KMS-11 (cell line): ENCODE results near the gene NDUFAF3.
A peak's percentile ranks its signal among the peaks of the same experiment; 100 is the strongest.
"Not testable (repeated sequence)": the region's sequence is repeated elsewhere in the genome, so short reads cannot be mapped to it uniquely, and the experiment has no call there.

ENCODE experiments used
- H2AFZ ChIP-seq: fragments of 200-600 bp; sonication (generic); 2 replicates; pipeline ENCODE4 v1.6.1; 2016; ENCODE audit warnings: antibody characterized with exemption, mixed run types, low read depth
- H3K27ac ChIP-seq: fragments of 200-600 bp; sonication (generic); 2 replicates; pipeline ENCODE4 v1.6.1; 2016; ENCODE audit warnings: mild to moderate bottlenecking, mixed run types
- H3K27me3 ChIP-seq: fragments of 200-600 bp; sonication (generic); 2 replicates; pipeline ENCODE4 v1.6.1; 2017; ENCODE audit warnings: mild to moderate bottlenecking, low read depth, mixed run types, moderate library complexity; ENCODE audit not compliant: insufficient read depth
- H3K36me3 ChIP-seq: fragments of 200-600 bp; sonication (generic); 2 replicates; pipeline ENCODE4 v1.6.1; 2017; ENCODE audit warnings: mild to moderate bottlenecking, mixed run types; ENCODE audit not compliant: insufficient read depth
- H3K4me1 ChIP-seq: fragments of 200-600 bp; sonication (generic); 2 replicates; pipeline ENCODE4 v1.6.1; 2016; ENCODE audit warnings: mild to moderate bottlenecking, low read depth, mixed run types; ENCODE audit not compliant: poor library complexity, severe bottlenecking
- H3K4me2 ChIP-seq: fragments of 200-600 bp; sonication (generic); 2 replicates; pipeline ENCODE4 v1.7.0; 2016; ENCODE audit warnings: mild to moderate bottlenecking, mixed run types
- H3K4me3 ChIP-seq: fragments of 200-600 bp; sonication (generic); IDR thresholded peaks from 2 replicates; pipeline ENCODE4 v1.6.1; 2017; ENCODE audit warnings: low read depth, low read length, mixed read lengths; ENCODE audit not compliant: insufficient read depth
- H3K79me2 ChIP-seq: fragments of 200-600 bp; sonication (generic); 2 replicates; pipeline ENCODE4 v1.6.1; 2016; ENCODE audit warnings: low read depth, mixed run types; ENCODE audit not compliant: insufficient read depth
- H3K9ac ChIP-seq: fragments of 200-600 bp; sonication (generic); 2 replicates; pipeline ENCODE4 v1.6.1; 2016; ENCODE audit warnings: mild to moderate bottlenecking, mixed run types
- H4K20me1 ChIP-seq: fragments of 200-600 bp; sonication (generic); 2 replicates; pipeline ENCODE4 v1.6.1; 2016; ENCODE audit warnings: mild to moderate bottlenecking, mixed run types; ENCODE audit not compliant: insufficient read depth
- TF ChIP-seq, protein P1 (sequence below): fragments of 200-600 bp; sonication (generic); conservative IDR thresholded peaks from 2 replicates; pipeline ENCODE4 v1.6.1; 2017; ENCODE audit warnings: low read depth, mild to moderate bottlenecking, antibody characterized with exemption, low read length, moderate library complexity, mixed read lengths

NDUFAF3 gene

DNA sequence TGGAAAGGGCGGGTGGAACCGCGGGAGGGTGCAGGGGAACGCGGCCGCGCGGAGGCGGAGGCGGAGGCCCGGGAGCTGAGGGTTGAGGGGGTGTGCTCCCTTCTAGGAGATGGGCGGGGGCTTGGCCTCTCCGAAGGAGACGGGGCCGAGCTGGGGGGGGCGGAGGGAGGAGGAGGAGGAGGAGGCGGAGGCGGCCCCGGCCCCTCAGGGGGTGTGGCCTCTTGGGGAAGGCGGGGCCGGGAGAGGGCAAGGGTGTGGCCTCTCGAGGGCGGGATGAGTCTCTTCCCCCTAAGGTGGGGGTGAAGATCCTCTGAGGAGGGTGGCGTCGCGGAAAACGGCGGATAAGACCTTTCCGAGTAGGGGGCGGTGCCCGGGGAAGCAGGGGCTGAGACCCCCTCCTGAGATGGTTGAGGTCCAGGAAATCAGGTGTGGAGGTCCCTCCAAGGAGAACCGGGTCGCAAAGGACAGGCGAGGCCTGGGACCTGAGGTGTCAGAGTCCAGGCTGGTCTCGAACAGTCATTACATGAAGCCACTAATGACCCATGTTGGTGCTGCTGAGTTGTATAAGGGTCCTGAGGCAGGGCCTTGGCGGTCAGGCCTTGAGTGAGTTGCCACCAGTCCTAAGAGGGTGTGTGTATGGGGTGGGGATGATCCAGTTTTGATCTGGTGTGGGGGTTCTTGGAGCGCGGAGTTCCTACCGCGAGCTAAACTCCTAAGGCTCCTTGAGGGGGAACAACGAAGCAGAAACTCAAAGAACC lies 14.0 kb upstream of the NDUFAF3 start:
- H3K4me3 ChIP-seq, result peak overlapping the region; percentile 45
- H3K79me2 ChIP-seq, result peaks cover 16% of the 10 kb centered on the region
- no peaks in the 10 kb centered on the region for H3K36me3 ChIP-seq
- TF ChIP-seq, protein P1, sequence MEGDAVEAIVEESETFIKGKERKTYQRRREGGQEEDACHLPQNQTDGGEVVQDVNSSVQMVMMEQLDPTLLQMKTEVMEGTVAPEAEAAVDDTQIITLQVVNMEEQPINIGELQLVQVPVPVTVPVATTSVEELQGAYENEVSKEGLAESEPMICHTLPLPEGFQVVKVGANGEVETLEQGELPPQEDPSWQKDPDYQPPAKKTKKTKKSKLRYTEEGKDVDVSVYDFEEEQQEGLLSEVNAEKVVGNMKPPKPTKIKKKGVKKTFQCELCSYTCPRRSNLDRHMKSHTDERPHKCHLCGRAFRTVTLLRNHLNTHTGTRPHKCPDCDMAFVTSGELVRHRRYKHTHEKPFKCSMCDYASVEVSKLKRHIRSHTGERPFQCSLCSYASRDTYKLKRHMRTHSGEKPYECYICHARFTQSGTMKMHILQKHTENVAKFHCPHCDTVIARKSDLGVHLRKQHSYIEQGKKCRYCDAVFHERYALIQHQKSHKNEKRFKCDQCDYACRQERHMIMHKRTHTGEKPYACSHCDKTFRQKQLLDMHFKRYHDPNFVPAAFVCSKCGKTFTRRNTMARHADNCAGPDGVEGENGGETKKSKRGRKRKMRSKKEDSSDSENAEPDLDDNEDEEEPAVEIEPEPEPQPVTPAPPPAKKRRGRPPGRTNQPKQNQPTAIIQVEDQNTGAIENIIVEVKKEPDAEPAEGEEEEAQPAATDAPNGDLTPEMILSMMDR, result 0 out of 2 replicates have a peak, but pooled peaks have one; percentile 3
- no peaks in the 10 kb centered on the region for H3K27me3 ChIP-seq
- peak overlapping the region; percentile 53 for H2AFZ ChIP-seq
- peak overlapping the region; percentile 48 for H3K4me2 ChIP-seq
- peak overlapping the region; percentile 89 for H3K27ac ChIP-seq
- H4K20me1 ChIP-seq, result no peaks in the 10 kb centered on the region
- H3K4me1 ChIP-seq, result peaks cover 13% of the 10 kb centered on the region
- H3K9ac ChIP-seq, result peak overlapping the region; percentile 92

DNA sequence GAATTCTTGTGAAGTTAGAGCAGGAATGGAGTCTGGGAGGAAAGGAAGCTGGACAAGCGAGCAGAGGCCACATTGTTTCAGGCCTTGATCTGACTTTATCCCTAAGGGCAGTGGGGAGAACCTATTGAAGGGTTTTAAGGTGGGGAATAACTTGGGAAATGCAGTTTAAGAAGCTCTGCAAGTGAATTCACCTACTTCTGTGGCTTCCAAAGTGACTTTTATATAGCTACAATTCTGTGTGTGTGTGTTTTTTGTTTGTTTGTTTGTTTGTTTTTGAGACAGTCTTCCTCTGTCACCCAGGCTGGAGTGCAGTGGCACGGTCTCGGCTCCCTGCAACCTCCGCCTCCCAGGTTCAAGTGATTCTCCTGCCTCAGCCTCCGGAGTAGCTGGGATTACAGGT lies 13.3 kb upstream of the NDUFAF3 start:
- H3K36me3 ChIP-seq, H2AFZ ChIP-seq, H3K9ac ChIP-seq, H4K20me1 ChIP-seq, H3K27ac ChIP-seq, H3K27me3 ChIP-seq, H3K4me3 ChIP-seq: not testable (repeated sequence)
- Histone ChIP-seq H3K79me2 (peaks cover 16% of the 10 kb centered on the region), H3K4me2 (peak overlapping the region; percentile 48; the same call in 1 of the 2 replicates), H3K4me1 (peaks cover 13% of the 10 kb centered on the region)

DNA sequence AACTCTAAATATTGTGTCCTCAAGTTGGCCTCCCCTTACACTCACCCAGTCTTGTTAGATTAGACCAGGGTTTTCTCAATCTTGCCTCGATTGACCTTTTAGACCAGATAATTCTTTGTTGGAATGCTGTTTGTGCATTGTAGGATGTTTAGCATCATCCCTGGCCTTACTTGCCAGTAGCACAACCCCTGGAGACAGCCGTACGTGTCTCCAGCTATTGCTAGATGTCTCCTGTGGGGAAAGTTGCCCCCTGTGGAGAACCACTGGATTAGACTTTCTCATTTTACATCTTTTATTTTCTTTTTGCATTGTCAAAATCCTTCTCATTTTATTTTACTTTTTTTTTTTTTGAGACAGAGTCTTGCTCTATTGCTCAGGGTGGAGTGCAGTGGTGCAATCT lies 12.5 kb upstream of the NDUFAF3 start:
- H3K27ac ChIP-seq, result no peak overlapping the region
- TF ChIP-seq, protein P1, result no peak
- H3K9ac ChIP-seq, result no peak overlapping the region
- H3K4me1 ChIP-seq, result peaks cover 13% of the 10 kb centered on the region
- H2AFZ ChIP-seq, result no peak overlapping the region
- H4K20me1 ChIP-seq, result no peaks in the 10 kb centered on the region
- no peak overlapping the region for H3K4me3 ChIP-seq
- H3K36me3 ChIP-seq, result no peaks in the 10 kb centered on the region
- H3K27me3 ChIP-seq, result no peaks in the 10 kb centered on the region
- no peak overlapping the region for H3K4me2 ChIP-seq
- peaks cover 16% of the 10 kb centered on the region for H3K79me2 ChIP-seq

- H3K27ac ChIP-seq, result no peak overlapping the region
- no peak overlapping the region for H3K4me3 ChIP-seq
- H4K20me1 ChIP-seq, result no peaks in the 10 kb centered on the region
- no peak overlapping the region for H2AFZ ChIP-seq
- H3K9ac ChIP-seq, result no peak overlapping the region
- H3K27me3 ChIP-seq, result no peaks in the 10 kb centered on the region
- TF ChIP-seq, protein P1, result no peak
- H3K4me1 ChIP-seq, result peaks cover 12% of the 10 kb centered on the region
- H3K4me2 ChIP-seq, result no peak overlapping the region
- H3K79me2 ChIP-seq, result peaks cover 16% of the 10 kb centered on the region
- H3K36me3 ChIP-seq, result no peaks in the 10 kb centered on the region
Observed at GRCh38 chr3:49012441-49013017, 9.4 kb upstream of the NDUFAF3 start.
